KMS-11 (cell line): ENCODE results near the gene DDI1.

Experiments used
- H2AFZ ChIP-seq: fragments of 200-600 bp; sonication (generic); 2 replicates; pipeline ENCODE4 v1.6.1; 2016; ENCODE audit warnings: antibody characterized with exemption, mixed run types, low read depth
- H3K27ac ChIP-seq: fragments of 200-600 bp; sonication (generic); 2 replicates; pipeline ENCODE4 v1.6.1; 2016; ENCODE audit warnings: mild to moderate bottlenecking, mixed run types
- H3K27me3 ChIP-seq: fragments of 200-600 bp; sonication (generic); 2 replicates; pipeline ENCODE4 v1.6.1; 2017; ENCODE audit warnings: mild to moderate bottlenecking, low read depth, mixed run types, moderate library complexity; ENCODE audit not compliant: insufficient read depth
- H3K36me3 ChIP-seq: fragments of 200-600 bp; sonication (generic); 2 replicates; pipeline ENCODE4 v1.6.1; 2017; ENCODE audit warnings: mild to moderate bottlenecking, mixed run types; ENCODE audit not compliant: insufficient read depth
- H3K4me1 ChIP-seq: fragments of 200-600 bp; sonication (generic); 2 replicates; pipeline ENCODE4 v1.6.1; 2016; ENCODE audit warnings: mild to moderate bottlenecking, low read depth, mixed run types; ENCODE audit not compliant: poor library complexity, severe bottlenecking
- H3K4me2 ChIP-seq: fragments of 200-600 bp; sonication (generic); 2 replicates; pipeline ENCODE4 v1.7.0; 2016; ENCODE audit warnings: mild to moderate bottlenecking, mixed run types
- H3K4me3 ChIP-seq: fragments of 200-600 bp; sonication (generic); IDR thresholded peaks from 2 replicates; pipeline ENCODE4 v1.6.1; 2017; ENCODE audit warnings: low read depth, low read length, mixed read lengths; ENCODE audit not compliant: insufficient read depth
- H3K79me2 ChIP-seq: fragments of 200-600 bp; sonication (generic); 2 replicates; pipeline ENCODE4 v1.6.1; 2016; ENCODE audit warnings: low read depth, mixed run types; ENCODE audit not compliant: insufficient read depth
- H3K9ac ChIP-seq: fragments of 200-600 bp; sonication (generic); 2 replicates; pipeline ENCODE4 v1.6.1; 2016; ENCODE audit warnings: mild to moderate bottlenecking, mixed run types
- H4K20me1 ChIP-seq: fragments of 200-600 bp; sonication (generic); 2 replicates; pipeline ENCODE4 v1.6.1; 2016; ENCODE audit warnings: mild to moderate bottlenecking, mixed run types; ENCODE audit not compliant: insufficient read depth
- TF ChIP-seq, protein P1 (sequence below): fragments of 200-600 bp; sonication (generic); conservative IDR thresholded peaks from 2 replicates; pipeline ENCODE4 v1.6.1; 2017; ENCODE audit warnings: low read depth, mild to moderate bottlenecking, antibody characterized with exemption, low read length, moderate library complexity, mixed read lengths

DDI1 gene

DNA sequence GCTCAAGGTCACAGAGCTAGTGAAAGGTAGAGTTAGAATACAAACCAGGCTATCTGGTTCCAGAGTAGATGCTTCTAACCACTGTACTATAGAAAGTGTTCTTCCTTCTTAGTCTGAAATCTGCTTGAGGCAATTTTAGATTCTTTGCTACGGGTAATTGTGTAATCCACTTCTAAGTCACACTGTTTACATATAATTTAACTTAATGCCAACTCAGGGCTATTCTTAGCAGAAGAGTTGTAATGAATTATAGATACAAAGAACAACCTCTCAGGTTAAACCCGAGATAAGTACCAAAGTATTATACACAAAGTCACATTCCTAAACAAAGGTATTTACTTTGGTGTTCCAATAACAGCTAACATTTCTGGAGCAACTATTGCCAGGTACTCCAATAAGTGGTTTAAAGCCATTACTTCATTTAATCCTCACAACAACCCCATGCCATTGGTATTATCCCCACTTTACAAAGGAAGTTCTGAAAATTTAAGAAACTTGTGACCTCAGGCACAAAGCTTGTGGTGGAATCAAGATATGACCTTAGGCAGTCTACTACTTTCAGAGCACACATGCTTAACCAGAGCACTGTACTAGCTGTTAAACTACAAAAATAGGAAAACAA is 31.1 kb upstream of the DDI1 start:
- no peak overlapping the region for H3K9ac ChIP-seq
- H2AFZ ChIP-seq, result no peak overlapping the region
- H3K4me1 ChIP-seq, result no peaks in the 10 kb centered on the region
- H3K27ac ChIP-seq, result no peak overlapping the region
- H3K4me3 ChIP-seq, result no peak overlapping the region
- TF ChIP-seq, protein P1, sequence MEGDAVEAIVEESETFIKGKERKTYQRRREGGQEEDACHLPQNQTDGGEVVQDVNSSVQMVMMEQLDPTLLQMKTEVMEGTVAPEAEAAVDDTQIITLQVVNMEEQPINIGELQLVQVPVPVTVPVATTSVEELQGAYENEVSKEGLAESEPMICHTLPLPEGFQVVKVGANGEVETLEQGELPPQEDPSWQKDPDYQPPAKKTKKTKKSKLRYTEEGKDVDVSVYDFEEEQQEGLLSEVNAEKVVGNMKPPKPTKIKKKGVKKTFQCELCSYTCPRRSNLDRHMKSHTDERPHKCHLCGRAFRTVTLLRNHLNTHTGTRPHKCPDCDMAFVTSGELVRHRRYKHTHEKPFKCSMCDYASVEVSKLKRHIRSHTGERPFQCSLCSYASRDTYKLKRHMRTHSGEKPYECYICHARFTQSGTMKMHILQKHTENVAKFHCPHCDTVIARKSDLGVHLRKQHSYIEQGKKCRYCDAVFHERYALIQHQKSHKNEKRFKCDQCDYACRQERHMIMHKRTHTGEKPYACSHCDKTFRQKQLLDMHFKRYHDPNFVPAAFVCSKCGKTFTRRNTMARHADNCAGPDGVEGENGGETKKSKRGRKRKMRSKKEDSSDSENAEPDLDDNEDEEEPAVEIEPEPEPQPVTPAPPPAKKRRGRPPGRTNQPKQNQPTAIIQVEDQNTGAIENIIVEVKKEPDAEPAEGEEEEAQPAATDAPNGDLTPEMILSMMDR, result no peak
- H3K27me3 ChIP-seq, result no peaks in the 10 kb centered on the region
- H4K20me1 ChIP-seq, result no peaks in the 10 kb centered on the region
- H3K79me2 ChIP-seq, result no peaks in the 10 kb centered on the region
- H3K4me2 ChIP-seq, result no peak overlapping the region
- no peaks in the 10 kb centered on the region for H3K36me3 ChIP-seq

DNA sequence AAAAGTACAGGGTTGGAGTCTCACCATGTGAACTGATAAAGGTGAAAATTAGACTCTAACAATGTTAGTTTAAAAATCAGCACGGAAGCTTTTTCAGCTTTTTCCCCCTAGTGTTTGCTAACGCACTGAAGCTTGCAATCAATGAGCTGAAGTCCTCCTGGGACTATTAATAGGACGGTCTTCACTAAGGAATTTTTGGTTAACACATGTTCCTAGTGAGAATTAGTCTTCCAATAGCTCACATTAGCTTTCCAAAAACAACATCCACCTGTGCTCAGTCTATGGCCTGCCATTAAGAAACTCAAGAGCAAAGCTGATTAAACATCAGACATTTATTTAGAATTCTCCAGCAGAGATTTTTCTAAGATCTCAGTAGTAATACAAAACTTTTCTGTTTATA is 26.7 kb upstream of the DDI1 start:
- Histone ChIP-seq H3K36me3 (no peaks in the 10 kb centered on the region), H2AFZ (no peak overlapping the region), H3K4me3 (no peak overlapping the region), H4K20me1 (no peaks in the 10 kb centered on the region), H3K27me3 (no peaks in the 10 kb centered on the region), H3K79me2 (no peaks in the 10 kb centered on the region), H3K27ac (no peak overlapping the region), H3K9ac (no peak overlapping the region), H3K4me1 (no peaks in the 10 kb centered on the region), H3K4me2 (no peak overlapping the region)
- TF ChIP-seq, protein P1, result no peak

DNA sequence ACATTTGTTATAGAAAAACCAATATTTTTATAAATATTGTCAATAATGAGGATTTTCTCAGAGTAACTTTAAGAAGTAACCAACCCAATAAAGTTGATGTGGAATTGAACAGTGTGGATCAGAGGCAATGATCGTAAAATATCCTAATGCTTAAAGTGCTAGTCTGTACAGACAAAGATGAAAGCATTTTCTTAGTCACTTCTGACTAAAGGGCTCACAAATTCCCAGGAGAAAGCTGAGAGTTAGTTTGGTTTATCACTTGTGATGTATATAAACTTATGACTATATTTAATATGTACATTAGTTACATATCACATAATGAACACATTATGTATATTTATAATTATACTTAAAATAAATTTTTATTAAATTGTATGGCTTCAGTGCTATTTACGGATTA is 25.4 kb upstream of the DDI1 start:
- Histone ChIP-seq H3K27ac (no peak overlapping the region), H3K79me2 (no peaks in the 10 kb centered on the region), H3K4me1 (no peaks in the 10 kb centered on the region), H4K20me1 (no peaks in the 10 kb centered on the region), H3K27me3 (no peaks in the 10 kb centered on the region), H2AFZ (no peak overlapping the region), H3K9ac (no peak overlapping the region), H3K4me2 (no peak overlapping the region), H3K36me3 (no peaks in the 10 kb centered on the region), H3K4me3 (no peak overlapping the region)
- TF ChIP-seq, protein P1, result no peak

DNA sequence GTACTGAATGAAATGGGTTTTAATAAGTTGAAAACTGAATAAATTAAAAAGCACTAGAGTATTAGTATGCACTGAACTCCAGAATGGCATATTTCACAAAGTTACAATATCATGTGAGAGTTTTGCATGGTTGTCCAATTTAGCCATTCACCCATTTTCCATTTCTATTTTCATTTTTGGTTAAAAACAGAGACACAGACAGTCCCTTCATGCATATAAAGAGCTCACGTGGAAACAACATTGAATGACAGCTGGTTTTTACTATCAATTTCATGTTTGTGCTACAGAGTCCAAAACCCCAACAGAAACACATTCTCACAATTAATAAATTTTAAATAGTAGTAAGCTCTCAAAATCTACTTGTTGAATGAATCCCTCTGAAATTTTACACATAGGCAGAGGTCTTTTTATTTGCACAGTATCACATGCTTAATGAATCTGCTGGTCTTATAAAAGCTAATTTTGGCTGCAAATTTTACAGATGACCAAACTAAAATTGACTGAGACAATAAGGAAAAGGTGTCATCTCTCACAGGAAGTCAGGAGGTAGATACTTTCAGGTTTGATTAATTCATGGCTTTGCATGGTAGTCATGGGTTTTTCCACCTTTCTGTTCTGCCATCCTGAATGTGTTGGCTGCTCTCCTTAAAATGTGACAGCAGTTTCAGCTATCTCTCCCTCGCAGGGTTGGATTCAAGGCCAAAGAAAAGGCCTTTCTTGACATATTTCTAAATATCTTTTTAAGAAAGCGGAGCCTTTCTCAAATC is 20.6 kb upstream of the DDI1 start:
- H3K79me2 ChIP-seq, result no peaks in the 10 kb centered on the region
- no peak overlapping the region for H3K27ac ChIP-seq
- no peak overlapping the region for H3K4me3 ChIP-seq
- no peaks in the 10 kb centered on the region for H3K36me3 ChIP-seq
- no peak overlapping the region for H3K4me2 ChIP-seq
- H4K20me1 ChIP-seq, result no peaks in the 10 kb centered on the region
- TF ChIP-seq, protein P1, result no peak
- H3K27me3 ChIP-seq, result no peaks in the 10 kb centered on the region
- no peak overlapping the region for H2AFZ ChIP-seq
- no peak overlapping the region for H3K9ac ChIP-seq
- H3K4me1 ChIP-seq, result no peaks in the 10 kb centered on the region
